ENCODE results near the gene MGMT. TPM values are rescaled to one million over a fixed set of nuclear protein-coding genes. Genes with fewer than 3 reads are reported as not detected.

The MGMT gene
- total and polyA plus RNA-seq, 9 of the 15 experiments (the other 6 are each of a cell fraction or from before 2014, with no cell fraction given), result 0.03 to 0.29 (median 0.11) TPM; not detected in 4

GRCh38 chr10:129704225-129704624, 237.2 kb downstream of the MGMT start (continued):
- TF ChIP-seq, protein P1, sequence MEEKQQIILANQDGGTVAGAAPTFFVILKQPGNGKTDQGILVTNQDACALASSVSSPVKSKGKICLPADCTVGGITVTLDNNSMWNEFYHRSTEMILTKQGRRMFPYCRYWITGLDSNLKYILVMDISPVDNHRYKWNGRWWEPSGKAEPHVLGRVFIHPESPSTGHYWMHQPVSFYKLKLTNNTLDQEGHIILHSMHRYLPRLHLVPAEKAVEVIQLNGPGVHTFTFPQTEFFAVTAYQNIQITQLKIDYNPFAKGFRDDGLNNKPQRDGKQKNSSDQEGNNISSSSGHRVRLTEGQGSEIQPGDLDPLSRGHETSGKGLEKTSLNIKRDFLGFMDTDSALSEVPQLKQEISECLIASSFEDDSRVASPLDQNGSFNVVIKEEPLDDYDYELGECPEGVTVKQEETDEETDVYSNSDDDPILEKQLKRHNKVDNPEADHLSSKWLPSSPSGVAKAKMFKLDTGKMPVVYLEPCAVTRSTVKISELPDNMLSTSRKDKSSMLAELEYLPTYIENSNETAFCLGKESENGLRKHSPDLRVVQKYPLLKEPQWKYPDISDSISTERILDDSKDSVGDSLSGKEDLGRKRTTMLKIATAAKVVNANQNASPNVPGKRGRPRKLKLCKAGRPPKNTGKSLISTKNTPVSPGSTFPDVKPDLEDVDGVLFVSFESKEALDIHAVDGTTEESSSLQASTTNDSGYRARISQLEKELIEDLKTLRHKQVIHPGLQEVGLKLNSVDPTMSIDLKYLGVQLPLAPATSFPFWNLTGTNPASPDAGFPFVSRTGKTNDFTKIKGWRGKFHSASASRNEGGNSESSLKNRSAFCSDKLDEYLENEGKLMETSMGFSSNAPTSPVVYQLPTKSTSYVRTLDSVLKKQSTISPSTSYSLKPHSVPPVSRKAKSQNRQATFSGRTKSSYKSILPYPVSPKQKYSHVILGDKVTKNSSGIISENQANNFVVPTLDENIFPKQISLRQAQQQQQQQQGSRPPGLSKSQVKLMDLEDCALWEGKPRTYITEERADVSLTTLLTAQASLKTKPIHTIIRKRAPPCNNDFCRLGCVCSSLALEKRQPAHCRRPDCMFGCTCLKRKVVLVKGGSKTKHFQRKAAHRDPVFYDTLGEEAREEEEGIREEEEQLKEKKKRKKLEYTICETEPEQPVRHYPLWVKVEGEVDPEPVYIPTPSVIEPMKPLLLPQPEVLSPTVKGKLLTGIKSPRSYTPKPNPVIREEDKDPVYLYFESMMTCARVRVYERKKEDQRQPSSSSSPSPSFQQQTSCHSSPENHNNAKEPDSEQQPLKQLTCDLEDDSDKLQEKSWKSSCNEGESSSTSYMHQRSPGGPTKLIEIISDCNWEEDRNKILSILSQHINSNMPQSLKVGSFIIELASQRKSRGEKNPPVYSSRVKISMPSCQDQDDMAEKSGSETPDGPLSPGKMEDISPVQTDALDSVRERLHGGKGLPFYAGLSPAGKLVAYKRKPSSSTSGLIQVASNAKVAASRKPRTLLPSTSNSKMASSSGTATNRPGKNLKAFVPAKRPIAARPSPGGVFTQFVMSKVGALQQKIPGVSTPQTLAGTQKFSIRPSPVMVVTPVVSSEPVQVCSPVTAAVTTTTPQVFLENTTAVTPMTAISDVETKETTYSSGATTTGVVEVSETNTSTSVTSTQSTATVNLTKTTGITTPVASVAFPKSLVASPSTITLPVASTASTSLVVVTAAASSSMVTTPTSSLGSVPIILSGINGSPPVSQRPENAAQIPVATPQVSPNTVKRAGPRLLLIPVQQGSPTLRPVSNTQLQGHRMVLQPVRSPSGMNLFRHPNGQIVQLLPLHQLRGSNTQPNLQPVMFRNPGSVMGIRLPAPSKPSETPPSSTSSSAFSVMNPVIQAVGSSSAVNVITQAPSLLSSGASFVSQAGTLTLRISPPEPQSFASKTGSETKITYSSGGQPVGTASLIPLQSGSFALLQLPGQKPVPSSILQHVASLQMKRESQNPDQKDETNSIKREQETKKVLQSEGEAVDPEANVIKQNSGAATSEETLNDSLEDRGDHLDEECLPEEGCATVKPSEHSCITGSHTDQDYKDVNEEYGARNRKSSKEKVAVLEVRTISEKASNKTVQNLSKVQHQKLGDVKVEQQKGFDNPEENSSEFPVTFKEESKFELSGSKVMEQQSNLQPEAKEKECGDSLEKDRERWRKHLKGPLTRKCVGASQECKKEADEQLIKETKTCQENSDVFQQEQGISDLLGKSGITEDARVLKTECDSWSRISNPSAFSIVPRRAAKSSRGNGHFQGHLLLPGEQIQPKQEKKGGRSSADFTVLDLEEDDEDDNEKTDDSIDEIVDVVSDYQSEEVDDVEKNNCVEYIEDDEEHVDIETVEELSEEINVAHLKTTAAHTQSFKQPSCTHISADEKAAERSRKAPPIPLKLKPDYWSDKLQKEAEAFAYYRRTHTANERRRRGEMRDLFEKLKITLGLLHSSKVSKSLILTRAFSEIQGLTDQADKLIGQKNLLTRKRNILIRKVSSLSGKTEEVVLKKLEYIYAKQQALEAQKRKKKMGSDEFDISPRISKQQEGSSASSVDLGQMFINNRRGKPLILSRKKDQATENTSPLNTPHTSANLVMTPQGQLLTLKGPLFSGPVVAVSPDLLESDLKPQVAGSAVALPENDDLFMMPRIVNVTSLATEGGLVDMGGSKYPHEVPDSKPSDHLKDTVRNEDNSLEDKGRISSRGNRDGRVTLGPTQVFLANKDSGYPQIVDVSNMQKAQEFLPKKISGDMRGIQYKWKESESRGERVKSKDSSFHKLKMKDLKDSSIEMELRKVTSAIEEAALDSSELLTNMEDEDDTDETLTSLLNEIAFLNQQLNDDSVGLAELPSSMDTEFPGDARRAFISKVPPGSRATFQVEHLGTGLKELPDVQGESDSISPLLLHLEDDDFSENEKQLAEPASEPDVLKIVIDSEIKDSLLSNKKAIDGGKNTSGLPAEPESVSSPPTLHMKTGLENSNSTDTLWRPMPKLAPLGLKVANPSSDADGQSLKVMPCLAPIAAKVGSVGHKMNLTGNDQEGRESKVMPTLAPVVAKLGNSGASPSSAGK (IDR thresholded peaks at IDR 0.05), result no peak
- TF ChIP-seq ZNF512 (tag; IDR thresholded peaks at IDR 0.05) (no peak), GMEB1 (CRISPR knock-in tag; IDR thresholded peaks at IDR 0.05) (no peak), RERE (CRISPR knock-in tag; IDR thresholded peaks at IDR 0.05; ENCODE audit: borderline replicate concordance) (no peak)
- TF ChIP-seq, protein P2, sequence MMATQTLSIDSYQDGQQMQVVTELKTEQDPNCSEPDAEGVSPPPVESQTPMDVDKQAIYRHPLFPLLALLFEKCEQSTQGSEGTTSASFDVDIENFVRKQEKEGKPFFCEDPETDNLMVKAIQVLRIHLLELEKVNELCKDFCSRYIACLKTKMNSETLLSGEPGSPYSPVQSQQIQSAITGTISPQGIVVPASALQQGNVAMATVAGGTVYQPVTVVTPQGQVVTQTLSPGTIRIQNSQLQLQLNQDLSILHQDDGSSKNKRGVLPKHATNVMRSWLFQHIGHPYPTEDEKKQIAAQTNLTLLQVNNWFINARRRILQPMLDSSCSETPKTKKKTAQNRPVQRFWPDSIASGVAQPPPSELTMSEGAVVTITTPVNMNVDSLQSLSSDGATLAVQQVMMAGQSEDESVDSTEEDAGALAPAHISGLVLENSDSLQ (IDR thresholded peaks at IDR 0.05), result no peak

Measured in K562 (cell line).